HepG2 (cell line): ENCODE results near the gene ANKRD31. TPM values are rescaled to one million over a fixed set of nuclear protein-coding genes. Genes with fewer than 3 reads are reported as not detected.

Experiments used
- ATAC-seq: fragments of 200-7000 bp; cut with Tn5 transposase; 3 replicates; pipeline ENCODE4 v1.9.1; 2020; ENCODE audit warnings: mild to moderate bottlenecking, moderate library complexity
- BruUV-seq: library from RNA; stranded (reverse); fragments of 400-500 nt; replicated peaks from 2 replicates; lab custom pipeline; 2021; lab: Mats Ljungman, UMichigan
- CTCF ChIA-PET: fragments of 300-600 bp; formaldehyde crosslinking; extraction: SDS; loops from one replicate; lab custom pipeline; 2021; ENCODE audit warnings: low total read pairs, inconsistent platforms, low intra/inter-chr PET ratio; lab: Yijun Ruan, JAX
- POLR2A ChIA-PET: fragments of 350-600 bp; sonication (Branson Sonifier 250); formaldehyde crosslinking; loops from one replicate; lab custom pipeline; 2020; ENCODE audit warnings: antibody characterized with exemption, inconsistent platforms; lab: Yijun Ruan, JAX
- DNase-seq: peaks from one replicate; pipeline ENCODE4 v3.0.0-alpha.2; 2015; ENCODE audit warnings: low spot score
- FAIRE-seq: peaks from 3 replicates; lab custom pipeline; 2011; peaks lifted over from hg19 to GRCh38; lab: Jason Lieb, UNC
- H2AFZ ChIP-seq: one replicate; pipeline ENCODE4 v1.6.1; 2011; ENCODE audit warnings: low read length, inconsistent platforms
- H3K27ac ChIP-seq: fragments of 300-600 bp; 3 replicates; pipeline ENCODE4 v1.8.0; 2011; ENCODE audit warnings: mixed run types, mild to moderate bottlenecking, mixed read lengths, low read length, inconsistent platforms; ENCODE audit not compliant: insufficient read depth; ENCODE audit errors: extremely low read length
- H3K27me3 ChIP-seq, 2 experiments: fragments of 200-600 bp in 1 of 2; 2 replicates in 1 of 2; 3 replicates in 1 of 2; pipeline versions ENCODE4 v1.6.0 to v1.8.0; 2011; ENCODE audit warnings: low read length in 2 of 2, mild to moderate bottlenecking in 2 of 2, moderate library complexity in 2 of 2, inconsistent platforms in 1 of 2; ENCODE audit not compliant: insufficient read depth in 2 of 2, control insufficient read depth in 1 of 2
- H3K36me3 ChIP-seq, 2 experiments: fragments of 200-600 bp in 1 of 2; replicated peaks in 1 of 2; 2 replicates in 1 of 2; 3 replicates in 1 of 2; pipeline versions ENCODE4 v1.5.1 to v1.8.0; 2011; ENCODE audit warnings: low read length in 2 of 2, inconsistent platforms in 1 of 2; ENCODE audit not compliant: insufficient read depth in 2 of 2, control insufficient read depth in 1 of 2
- H3K4me1 ChIP-seq: 2 replicates; pipeline ENCODE4 v1.5.1; 2012; ENCODE audit warnings: low read length, inconsistent platforms; ENCODE audit not compliant: insufficient read depth
- H3K4me2 ChIP-seq: 2 replicates; pipeline ENCODE4 v1.6.0; 2011; ENCODE audit warnings: low read depth, low read length, inconsistent platforms
- H3K4me3 ChIP-seq, 3 experiments: fragments of 200-600 bp in 1 of 3; sonication (generic), shearing (Covaris generic) in 1 of 3; replicated peaks in 1 of 3; 2 replicates each; pipeline ENCODE4 v1.5.1; 2011 to 2016; ENCODE audit warnings: low read length in 3 of 3, inconsistent platforms in 2 of 3, low read depth in 2 of 3, mild to moderate bottlenecking in 2 of 3, control low read depth in 1 of 3, mixed read lengths in 1 of 3; ENCODE audit not compliant: insufficient read depth in 1 of 3
- H3K79me2 ChIP-seq: one replicate; pipeline ENCODE4 v1.6.1; 2011; ENCODE audit warnings: low read length, inconsistent platforms; ENCODE audit not compliant: insufficient read depth
- H3K9ac ChIP-seq: 2 replicates; pipeline ENCODE4 v1.6.0; 2011; ENCODE audit warnings: mild to moderate bottlenecking, low read depth, low read length, inconsistent platforms; ENCODE audit not compliant: insufficient read depth
- H3K9me3 ChIP-seq: 2 replicates; pipeline ENCODE4 v1.5.1; 2012; ENCODE audit warnings: mild to moderate bottlenecking, low read length
- H4K20me1 ChIP-seq: 2 replicates; pipeline ENCODE4 v1.6.0; 2011; ENCODE audit warnings: inconsistent platforms, mild to moderate bottlenecking, low read length, moderate library complexity; ENCODE audit not compliant: insufficient read depth
- ARHGAP35 ChIP-seq: sonication (generic); formaldehyde crosslinking; IDR thresholded peaks from 2 replicates; pipeline ENCODE4 v1.9.0; 2022; ENCODE audit warnings: mild to moderate bottlenecking, inconsistent platforms, moderate library complexity, missing genetic modification reagents, borderline replicate concordance
- HOXA3 ChIP-seq: sonication (generic); formaldehyde crosslinking; IDR thresholded peaks from 2 replicates; pipeline ENCODE4 v1.5.0; 2020; ENCODE audit warnings: missing genetic modification reagents
- JUN ChIP-seq: sonication (generic); formaldehyde crosslinking; IDR thresholded peaks from 2 replicates; pipeline ENCODE4 v1.4.0; 2020; ENCODE audit warnings: mild to moderate bottlenecking, missing genetic modification reagents
- NFE2L1 ChIP-seq: sonication (generic); formaldehyde crosslinking; IDR thresholded peaks from 2 replicates; pipeline ENCODE4 v1.4.0; 2020; ENCODE audit warnings: missing genetic modification reagents, mild to moderate bottlenecking, borderline replicate concordance
- SP1 ChIP-seq, 2 experiments: fragments of 450-650 bp in 1 of 2; sonication (generic) in 1 of 2; formaldehyde crosslinking in 1 of 2; IDR thresholded peaks; 2 replicates each; pipeline versions ENCODE4 v1.4.0 to v1.6.1; 2016 to 2020; ENCODE audit warnings: missing genetic modification reagents in 1 of 2
- TBX3 ChIP-seq: fragments of 450-650 bp; IDR thresholded peaks from 2 replicates; pipeline ENCODE4 v1.6.1; 2017; ENCODE audit warnings: antibody characterized with exemption, mild to moderate bottlenecking, inconsistent platforms, borderline replicate concordance
- ZNF17 ChIP-seq: sonication (generic); formaldehyde crosslinking; IDR thresholded peaks from 2 replicates; pipeline ENCODE4 v1.5.0; 2020; ENCODE audit warnings: mild to moderate bottlenecking, missing genetic modification reagents
- WGBS: methylation state at CpG from one replicate; pipeline ENCODE4 v1.1.6; 2017; ENCODE audit warnings: low lambda C conversion rate; 5-methylcytosine and 5-hydroxymethylcytosine counted together
- in situ Hi-C: cut with HindIII; loops from 2 replicates; pipeline ENCODE4 v1.10.0; 2017; ENCODE audit warnings: low pct_unique_long_range_greater_than_20kb; ENCODE audit not compliant: extremely low pct_ligation_motif_present
- intact Hi-C: fragments of 100-400 bp; cut with micrococcal nuclease; formaldehyde crosslinking; loops from one replicate; pipeline ENCODE4 v1.10.0; 2022; ENCODE audit not compliant: unreplicated experiment
- polyA plus RNA-seq, 8 experiments: library from polyadenylated mRNA; depleted of rRNA in 3 of 8; stranded (reverse) in 7 of 8; unstranded in 1 of 8; fragments of >200 nt; fragmentation: Illumina TruSeq in 4 of 8; extraction: Trizol in 4 of 8; gene quantifications; 2 replicates each; pipeline versions ENCODE4 v1.2.1 to v1.2.3, GENCODE V29; 2011 to 2016; ENCODE audit warnings: low read depth in 4 of 8, missing spikeins in 1 of 8, mixed read lengths in 1 of 8; ENCODE audit not compliant: insufficient read depth in 1 of 8
- total RNA-seq, 5 experiments: library from RNA; depleted of rRNA; stranded (reverse); fragments of >200 nt; fragmentation: Illumina TruSeq; extraction: Trizol; gene quantifications; 2 replicates each; pipeline ENCODE4 v1.2.3, GENCODE V29; 2016; ENCODE audit warnings: low read depth in 1 of 5
- TF ChIP-seq, protein P1 (sequence below): sonication (generic); formaldehyde crosslinking; IDR thresholded peaks from 2 replicates; pipeline ENCODE4 v1.5.1; 2020; ENCODE audit warnings: mild to moderate bottlenecking, moderate library complexity, missing genetic modification reagents
- TF ChIP-seq, protein P2 (sequence below): sonication (generic); formaldehyde crosslinking; conservative IDR thresholded peaks from 2 replicates; pipeline ENCODE4 v1.8.0; 2022; ENCODE audit warnings: mild to moderate bottlenecking, moderate library complexity, missing genetic modification reagents
- TF ChIP-seq, protein P3 (sequence below): IDR thresholded peaks from 2 replicates; pipeline ENCODE4 v1.6.1; 2016; ENCODE audit warnings: missing genetic modification reagents, missing compliant biosample characterization
- TF ChIP-seq, protein P4 (sequence below): IDR thresholded peaks from 2 replicates; pipeline ENCODE4 v1.6.1; 2012; ENCODE audit warnings: low read length, improper control_type of control experiment
- TF ChIP-seq, protein P5 (sequence below): sonication (generic); formaldehyde crosslinking; IDR thresholded peaks from 2 replicates; pipeline ENCODE4 v1.5.1; 2020; ENCODE audit warnings: mild to moderate bottlenecking, missing genetic modification reagents

ANKRD31 gene
- total and polyA plus RNA-seq, 2 of the 13 experiments (the other 11 are each of a cell fraction or from before 2014, with no cell fraction given), result 0.01 to 0.09 TPM

DNA sequence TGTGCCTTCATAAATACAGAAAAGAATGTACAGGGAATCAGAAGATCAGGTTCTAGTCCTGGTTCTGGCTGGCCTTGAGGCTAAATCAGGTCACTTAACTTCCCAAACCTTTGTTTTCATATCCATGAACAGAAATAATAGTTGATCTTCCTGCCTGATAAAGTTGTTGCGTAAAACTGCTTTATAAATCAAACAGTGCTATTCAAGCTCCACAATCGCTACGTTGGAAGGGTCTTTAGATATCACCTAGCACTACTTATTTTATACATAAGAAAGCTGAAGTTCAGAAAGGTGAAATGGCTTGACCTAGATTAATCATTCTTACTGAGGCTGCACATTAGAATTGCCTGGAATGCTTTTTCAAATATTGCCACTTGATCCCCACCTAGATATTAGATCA, 148.0 kb downstream of the ANKRD31 start:
- no peaks in the 10 kb centered on the region for H3K79me2 ChIP-seq
- no peak overlapping the region for H2AFZ ChIP-seq
- H3K27ac ChIP-seq, result no peak overlapping the region
- no TSS peak for BruUV-seq
- CTCF ChIA-PET, result no interaction called here
- DNase-seq, result no peak
- H3K36me3 ChIP-seq, result no peaks in the 10 kb centered on the region
- in situ Hi-C loops (no loop called here), intact Hi-C loops (no loop called here)
- H3K4me1 ChIP-seq, result no peaks in the 10 kb centered on the region
- no peaks in the 10 kb centered on the region for H3K9me3 ChIP-seq
- H3K9ac ChIP-seq, result no peak overlapping the region
- POLR2A ChIA-PET, result no interaction called here
- 69% methylated on average over 3 of the region's 3 CpGs for WGBS
- H3K27me3 ChIP-seq, result peaks cover 3% of the 10 kb centered on the region in 2 experiments; a peak in 2 of 5 replicates
- FAIRE-seq, result no peak
- no peak overlapping the region for H3K4me2 ChIP-seq
- no peak overlapping the region for H3K4me3 ChIP-seq
- H4K20me1 ChIP-seq, result no peaks in the 10 kb centered on the region
- no peak for ATAC-seq
- TF ChIP-seq, protein P1, sequence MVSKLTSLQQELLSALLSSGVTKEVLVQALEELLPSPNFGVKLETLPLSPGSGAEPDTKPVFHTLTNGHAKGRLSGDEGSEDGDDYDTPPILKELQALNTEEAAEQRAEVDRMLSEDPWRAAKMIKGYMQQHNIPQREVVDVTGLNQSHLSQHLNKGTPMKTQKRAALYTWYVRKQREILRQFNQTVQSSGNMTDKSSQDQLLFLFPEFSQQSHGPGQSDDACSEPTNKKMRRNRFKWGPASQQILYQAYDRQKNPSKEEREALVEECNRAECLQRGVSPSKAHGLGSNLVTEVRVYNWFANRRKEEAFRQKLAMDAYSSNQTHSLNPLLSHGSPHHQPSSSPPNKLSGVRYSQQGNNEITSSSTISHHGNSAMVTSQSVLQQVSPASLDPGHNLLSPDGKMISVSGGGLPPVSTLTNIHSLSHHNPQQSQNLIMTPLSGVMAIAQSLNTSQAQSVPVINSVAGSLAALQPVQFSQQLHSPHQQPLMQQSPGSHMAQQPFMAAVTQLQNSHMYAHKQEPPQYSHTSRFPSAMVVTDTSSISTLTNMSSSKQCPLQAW (CRISPR knock-in tag), result no peak
- TF ChIP-seq, protein P2, sequence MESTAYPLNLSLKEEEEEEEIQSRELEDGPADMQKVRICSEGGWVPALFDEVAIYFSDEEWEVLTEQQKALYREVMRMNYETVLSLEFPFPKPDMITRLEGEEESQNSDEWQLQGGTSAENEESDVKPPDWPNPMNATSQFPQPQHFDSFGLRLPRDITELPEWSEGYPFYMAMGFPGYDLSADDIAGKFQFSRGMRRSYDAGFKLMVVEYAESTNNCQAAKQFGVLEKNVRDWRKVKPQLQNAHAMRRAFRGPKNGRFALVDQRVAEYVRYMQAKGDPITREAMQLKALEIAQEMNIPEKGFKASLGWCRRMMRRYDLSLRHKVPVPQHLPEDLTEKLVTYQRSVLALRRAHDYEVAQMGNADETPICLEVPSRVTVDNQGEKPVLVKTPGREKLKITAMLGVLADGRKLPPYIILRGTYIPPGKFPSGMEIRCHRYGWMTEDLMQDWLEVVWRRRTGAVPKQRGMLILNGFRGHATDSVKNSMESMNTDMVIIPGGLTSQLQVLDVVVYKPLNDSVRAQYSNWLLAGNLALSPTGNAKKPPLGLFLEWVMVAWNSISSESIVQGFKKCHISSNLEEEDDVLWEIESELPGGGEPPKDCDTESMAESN, result no peak
- TF ChIP-seq, protein P3, sequence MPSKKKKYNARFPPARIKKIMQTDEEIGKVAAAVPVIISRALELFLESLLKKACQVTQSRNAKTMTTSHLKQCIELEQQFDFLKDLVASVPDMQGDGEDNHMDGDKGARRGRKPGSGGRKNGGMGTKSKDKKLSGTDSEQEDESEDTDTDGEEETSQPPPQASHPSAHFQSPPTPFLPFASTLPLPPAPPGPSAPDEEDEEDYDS (CRISPR knock-in tag), result no peak
- no peak for TF ChIP-seq ZNF17 (CRISPR knock-in tag)
- TF ChIP-seq HOXA3 (CRISPR knock-in tag), result no peak
- TF ChIP-seq NFE2L1 (CRISPR knock-in tag), result no peak
- TF ChIP-seq, protein P4, sequence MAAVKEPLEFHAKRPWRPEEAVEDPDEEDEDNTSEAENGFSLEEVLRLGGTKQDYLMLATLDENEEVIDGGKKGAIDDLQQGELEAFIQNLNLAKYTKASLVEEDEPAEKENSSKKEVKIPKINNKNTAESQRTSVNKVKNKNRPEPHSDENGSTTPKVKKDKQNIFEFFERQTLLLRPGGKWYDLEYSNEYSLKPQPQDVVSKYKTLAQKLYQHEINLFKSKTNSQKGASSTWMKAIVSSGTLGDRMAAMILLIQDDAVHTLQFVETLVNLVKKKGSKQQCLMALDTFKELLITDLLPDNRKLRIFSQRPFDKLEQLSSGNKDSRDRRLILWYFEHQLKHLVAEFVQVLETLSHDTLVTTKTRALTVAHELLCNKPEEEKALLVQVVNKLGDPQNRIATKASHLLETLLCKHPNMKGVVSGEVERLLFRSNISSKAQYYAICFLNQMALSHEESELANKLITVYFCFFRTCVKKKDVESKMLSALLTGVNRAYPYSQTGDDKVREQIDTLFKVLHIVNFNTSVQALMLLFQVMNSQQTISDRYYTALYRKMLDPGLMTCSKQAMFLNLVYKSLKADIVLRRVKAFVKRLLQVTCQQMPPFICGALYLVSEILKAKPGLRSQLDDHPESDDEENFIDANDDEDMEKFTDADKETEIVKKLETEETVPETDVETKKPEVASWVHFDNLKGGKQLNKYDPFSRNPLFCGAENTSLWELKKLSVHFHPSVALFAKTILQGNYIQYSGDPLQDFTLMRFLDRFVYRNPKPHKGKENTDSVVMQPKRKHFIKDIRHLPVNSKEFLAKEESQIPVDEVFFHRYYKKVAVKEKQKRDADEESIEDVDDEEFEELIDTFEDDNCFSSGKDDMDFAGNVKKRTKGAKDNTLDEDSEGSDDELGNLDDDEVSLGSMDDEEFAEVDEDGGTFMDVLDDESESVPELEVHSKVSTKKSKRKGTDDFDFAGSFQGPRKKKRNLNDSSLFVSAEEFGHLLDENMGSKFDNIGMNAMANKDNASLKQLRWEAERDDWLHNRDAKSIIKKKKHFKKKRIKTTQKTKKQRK, result no peak
- TF ChIP-seq JUN (CRISPR knock-in tag), result no peak
- TF ChIP-seq TBX3, result no peak
- TF ChIP-seq, protein P5, sequence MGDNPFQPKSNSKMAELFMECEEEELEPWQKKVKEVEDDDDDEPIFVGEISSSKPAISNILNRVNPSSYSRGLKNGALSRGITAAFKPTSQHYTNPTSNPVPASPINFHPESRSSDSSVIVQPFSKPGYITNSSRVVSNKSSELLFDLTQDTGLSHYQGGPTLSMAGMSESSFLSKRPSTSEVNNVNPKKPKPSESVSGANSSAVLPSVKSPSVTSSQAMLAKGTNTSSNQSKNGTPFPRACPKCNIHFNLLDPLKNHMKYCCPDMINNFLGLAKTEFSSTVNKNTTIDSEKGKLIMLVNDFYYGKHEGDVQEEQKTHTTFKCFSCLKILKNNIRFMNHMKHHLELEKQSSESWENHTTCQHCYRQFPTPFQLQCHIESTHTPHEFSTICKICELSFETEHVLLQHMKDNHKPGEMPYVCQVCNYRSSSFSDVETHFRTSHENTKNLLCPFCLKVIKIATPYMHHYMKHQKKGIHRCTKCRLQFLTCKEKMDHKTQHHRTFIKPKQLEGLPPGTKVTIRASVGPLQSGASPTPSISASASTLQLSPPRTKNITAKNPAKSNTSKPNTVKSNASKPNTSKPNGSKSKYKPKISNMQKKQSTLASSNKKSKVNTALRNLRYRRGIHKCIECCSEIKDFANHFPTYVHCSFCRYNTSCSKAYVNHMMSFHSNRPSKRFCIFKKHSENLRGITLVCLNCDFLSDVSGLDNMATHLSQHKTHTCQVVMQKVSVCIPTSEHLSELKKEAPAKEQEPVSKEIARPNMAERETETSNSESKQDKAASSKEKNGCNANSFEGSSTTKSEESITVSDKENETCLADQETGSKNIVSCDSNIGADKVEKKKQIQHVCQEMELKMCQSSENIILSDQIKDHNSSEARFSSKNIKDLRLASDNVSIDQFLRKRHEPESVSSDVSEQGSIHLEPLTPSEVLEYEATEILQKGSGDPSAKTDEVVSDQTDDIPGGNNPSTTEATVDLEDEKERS (CRISPR knock-in tag), result no peak
- no peak for TF ChIP-seq ARHGAP35 (CRISPR knock-in tag)
- no peak for TF ChIP-seq SP1 (IDR thresholded peaks at IDR 0.05)
- TF ChIP-seq SP1 (CRISPR knock-in tag; IDR thresholded peaks at IDR 0.05), result no peak
